ES-I3 (cell line): Measurements from ENCODE around the gene GMPR2.

Experiments used
- H3K36me3 ChIP-seq: 2 replicates; pipeline ENCODE4 v1.6.1; 2013; ENCODE audit warnings: mild to moderate bottlenecking, low read length, control low read depth, moderate library complexity; ENCODE audit not compliant: insufficient read depth
- H3K4me1 ChIP-seq: 2 replicates; pipeline ENCODE4 v1.6.1; 2013; ENCODE audit warnings: mild to moderate bottlenecking, control low read depth, low read length; ENCODE audit not compliant: insufficient read depth
- H3K9ac ChIP-seq: 2 replicates; pipeline ENCODE4 v1.6.1; 2013; ENCODE audit warnings: low read depth, mild to moderate bottlenecking, low read length, moderate library complexity
- H3K9me3 ChIP-seq: 2 replicates; pipeline ENCODE4 v1.6.1; 2013; ENCODE audit warnings: mild to moderate bottlenecking, low read length, moderate library complexity; ENCODE audit not compliant: control insufficient read depth, insufficient read depth

GMPR2 gene

GRCh38 chr14:24282736-24283135, 50.0 kb downstream of the GMPR2 start:
- no peaks in the 10 kb centered on the region for H3K36me3 ChIP-seq
- no peaks in the 10 kb centered on the region for H3K9me3 ChIP-seq
- no peak overlapping the region for H3K9ac ChIP-seq
- H3K4me1 ChIP-seq, result no peaks in the 10 kb centered on the region

- Histone ChIP-seq H3K9me3 (no peaks in the 10 kb centered on the region), H3K9ac (no peak overlapping the region), H3K36me3 (no peaks in the 10 kb centered on the region), H3K4me1 (no peaks in the 10 kb centered on the region)
These were observed 51.2 kb downstream of the GMPR2 start for GRCh38 chr14:24283796-24284460.

- H3K36me3 ChIP-seq, result peaks cover 2% of the 10 kb centered on the region; the same call in 1 of the 2 replicates
- no peaks in the 10 kb centered on the region for H3K9me3 ChIP-seq
- no peak overlapping the region for H3K9ac ChIP-seq
- no peaks in the 10 kb centered on the region for H3K4me1 ChIP-seq
These were observed 51.8 kb downstream of the GMPR2 start for GRCh38 chr14:24284501-24285035.

GRCh38 chr14:24285351-24285750, 52.6 kb downstream of the GMPR2 start:
- H3K4me1 ChIP-seq, result no peaks in the 10 kb centered on the region
- peaks cover 4% of the 10 kb centered on the region; the same call in 1 of the 2 replicates for H3K36me3 ChIP-seq
- no peak overlapping the region for H3K9ac ChIP-seq
- no peaks in the 10 kb centered on the region for H3K9me3 ChIP-seq

- Histone ChIP-seq H3K9ac (no peak overlapping the region), H3K9me3 (no peaks in the 10 kb centered on the region), H3K4me1 (no peaks in the 10 kb centered on the region), H3K36me3 (peaks cover 7% of the 10 kb centered on the region)
These were observed 54.3 kb downstream of the GMPR2 start for GRCh38 chr14:24286996-24287395.
